HEK293 (cell line): Measurements from ENCODE around the gene TIMM10.

ENCODE experiments used
- CTCF ChIA-PET: fragments of 350-600 bp; formaldehyde crosslinking; extraction: SDS; loops from one replicate; lab custom pipeline; 2021; ENCODE audit warnings: antibody characterized with exemption; lab: Yijun Ruan, JAX
- POLR2A ChIA-PET: fragments of 300-600 bp; formaldehyde crosslinking; extraction: SDS; loops from one replicate; lab custom pipeline; 2020; ENCODE audit warnings: antibody characterized with exemption, inconsistent platforms; lab: Yijun Ruan, JAX
- H3K27ac ChIP-seq: fragments of 200-500 bp; sonication (Bioruptor generic); 2 replicates; pipeline ENCODE4 v1.5.1; 2014; ENCODE audit warnings: low read depth, low read length, control low read depth, inconsistent platforms; ENCODE audit errors: extremely low read depth
- H3K36me3 ChIP-seq, 2 experiments: fragments of 200-500 bp in 1 of 2; sonication (Bioruptor generic) in 1 of 2; 1 replicate in 1 of 2; 2 replicates in 1 of 2; pipeline ENCODE4 v1.5.1; 2014 to 2017; ENCODE audit warnings: inconsistent platforms in 2 of 2, low read length in 2 of 2; ENCODE audit not compliant: control insufficient read depth in 2 of 2, insufficient read depth in 1 of 2
- H3K4me1 ChIP-seq: fragments of 200-500 bp; sonication (Bioruptor generic); 2 replicates; pipeline ENCODE4 v1.5.1; 2014; ENCODE audit warnings: mild to moderate bottlenecking, low read length, inconsistent platforms; ENCODE audit not compliant: control insufficient read depth, insufficient read depth
- H3K4me3 ChIP-seq: 2 replicates; pipeline ENCODE4 v1.5.1; 2011; ENCODE audit warnings: low read depth, mild to moderate bottlenecking, control low read depth, low read length, moderate library complexity
- H3K9me3 ChIP-seq: fragments of 200-500 bp; sonication (Bioruptor generic); 2 replicates; pipeline ENCODE4 v1.5.1; 2014; ENCODE audit warnings: low read depth, low read length, inconsistent platforms; ENCODE audit not compliant: control insufficient read depth, insufficient read depth
- EGR2 ChIP-seq: fragments of 450-650 bp; formaldehyde crosslinking; IDR thresholded peaks from 2 replicates; pipeline ENCODE4 v1.5.1; 2016; ENCODE audit warnings: low read depth, missing biosample characterization, missing genetic modification characterization
- GLI4 ChIP-seq: fragments of 450-650 bp; formaldehyde crosslinking; IDR thresholded peaks from 2 replicates; pipeline ENCODE4 v1.5.1; 2016; ENCODE audit warnings: missing biosample characterization, missing genetic modification characterization
- MYNN ChIP-seq: fragments of 450-650 bp; formaldehyde crosslinking; IDR thresholded peaks from 2 replicates; pipeline ENCODE4 v1.5.1; 2016; ENCODE audit warnings: missing biosample characterization, missing genetic modification characterization, borderline replicate concordance
- PRDM1 ChIP-seq: fragments of 450-650 bp; formaldehyde crosslinking; IDR thresholded peaks from 2 replicates; pipeline ENCODE4; 2016; ENCODE audit warnings: missing biosample characterization, missing genetic modification characterization
- SP3 ChIP-seq: fragments of 450-650 bp; formaldehyde crosslinking; IDR thresholded peaks from 2 replicates; pipeline ENCODE4 v1.5.1; 2016; ENCODE audit warnings: missing biosample characterization, missing genetic modification characterization
- SP7 ChIP-seq: fragments of 450-650 bp; formaldehyde crosslinking; IDR thresholded peaks from 2 replicates; pipeline ENCODE4 v1.5.1; 2016; ENCODE audit warnings: missing biosample characterization, missing genetic modification characterization
- TCF7L2 ChIP-seq: IDR thresholded peaks from 2 replicates; pipeline ENCODE4 v1.6.1; 2011; ENCODE audit warnings: low read depth, mild to moderate bottlenecking, inconsistent platforms, low read length, moderate library complexity, borderline replicate concordance
- ZBTB20 ChIP-seq: fragments of 450-650 bp; formaldehyde crosslinking; IDR thresholded peaks from 2 replicates; pipeline ENCODE4 v1.5.1; 2016; ENCODE audit warnings: missing biosample characterization, missing genetic modification characterization
- ZBTB8A ChIP-seq: fragments of 450-650 bp; formaldehyde crosslinking; IDR thresholded peaks from 2 replicates; pipeline ENCODE4 v1.5.1; 2016; ENCODE audit warnings: missing biosample characterization, missing genetic modification characterization
- ZFP37 ChIP-seq: fragments of 450-650 bp; formaldehyde crosslinking; IDR thresholded peaks from 2 replicates; pipeline ENCODE4 v1.5.1; 2016; ENCODE audit warnings: missing biosample characterization, missing genetic modification characterization
- ZFP41 ChIP-seq: fragments of 450-650 bp; formaldehyde crosslinking; IDR thresholded peaks from 2 replicates; pipeline ENCODE4 v1.5.1; 2016; ENCODE audit warnings: missing biosample characterization, missing genetic modification characterization, borderline replicate concordance
- ZNF132 ChIP-seq: fragments of 450-650 bp; formaldehyde crosslinking; IDR thresholded peaks from 2 replicates; pipeline ENCODE4 v1.5.1; 2017; ENCODE audit warnings: missing biosample characterization, missing genetic modification characterization, borderline replicate concordance
- ZNF174 ChIP-seq: fragments of 450-650 bp; formaldehyde crosslinking; IDR thresholded peaks from 2 replicates; pipeline ENCODE4 v1.5.0; 2017; ENCODE audit warnings: missing biosample characterization, mild to moderate bottlenecking, missing genetic modification characterization
- ZNF239 ChIP-seq: fragments of 450-650 bp; formaldehyde crosslinking; IDR thresholded peaks from 2 replicates; pipeline ENCODE4 v1.5.1; 2016; ENCODE audit warnings: missing biosample characterization, missing genetic modification characterization
- ZNF248 ChIP-seq: fragments of 450-650 bp; formaldehyde crosslinking; IDR thresholded peaks from 2 replicates; pipeline ENCODE4 v1.5.1; 2017; ENCODE audit warnings: missing biosample characterization, missing genetic modification characterization
- ZNF266 ChIP-seq: fragments of 450-650 bp; formaldehyde crosslinking; IDR thresholded peaks from 2 replicates; pipeline ENCODE4 v1.5.1; 2016; ENCODE audit warnings: missing biosample characterization, missing genetic modification characterization, low read depth
- ZNF350 ChIP-seq: fragments of 450-650 bp; formaldehyde crosslinking; IDR thresholded peaks from 2 replicates; pipeline ENCODE4 v1.5.0; 2017; ENCODE audit warnings: missing biosample characterization, mild to moderate bottlenecking, missing genetic modification characterization
- ZNF366 ChIP-seq: fragments of 450-650 bp; formaldehyde crosslinking; conservative IDR thresholded peaks from 2 replicates; pipeline ENCODE4 v1.5.1; 2016; ENCODE audit warnings: missing biosample characterization, missing genetic modification characterization
- ZNF423 ChIP-seq: fragments of 450-650 bp; formaldehyde crosslinking; IDR thresholded peaks from 2 replicates; pipeline ENCODE4 v1.5.1; 2016; ENCODE audit warnings: missing biosample characterization, missing genetic modification characterization
- ZNF426 ChIP-seq: fragments of 450-650 bp; formaldehyde crosslinking; IDR thresholded peaks from 2 replicates; pipeline ENCODE4 v1.5.1; 2017; ENCODE audit warnings: missing biosample characterization, missing genetic modification characterization, mild to moderate bottlenecking, inconsistent platforms, moderate library complexity
- ZNF473 ChIP-seq: fragments of 450-650 bp; formaldehyde crosslinking; IDR thresholded peaks from 2 replicates; pipeline ENCODE4 v1.5.1; 2017; ENCODE audit warnings: missing biosample characterization, missing genetic modification characterization
- ZNF555 ChIP-seq: fragments of 450-650 bp; formaldehyde crosslinking; conservative IDR thresholded peaks from 2 replicates; pipeline ENCODE4 v1.5.1; 2017; ENCODE audit warnings: missing biosample characterization, mild to moderate bottlenecking, missing genetic modification characterization, inconsistent platforms
- ZNF561 ChIP-seq: fragments of 450-650 bp; IDR thresholded peaks from 2 replicates; pipeline ENCODE4 v1.5.1; 2018; ENCODE audit warnings: missing biosample characterization, missing genetic modification characterization, borderline replicate concordance
- ZNF701 ChIP-seq: fragments of 450-650 bp; formaldehyde crosslinking; IDR thresholded peaks from 2 replicates; pipeline ENCODE4 v1.5.1; 2016; ENCODE audit warnings: missing biosample characterization, missing genetic modification characterization
- ZNF768 ChIP-seq: fragments of 450-650 bp; formaldehyde crosslinking; IDR thresholded peaks from 2 replicates; pipeline ENCODE4 v1.5.1; 2018; ENCODE audit warnings: missing biosample characterization, mild to moderate bottlenecking, missing genetic modification characterization
- TF ChIP-seq, protein P1 (sequence below): fragments of 450-650 bp; formaldehyde crosslinking; IDR thresholded peaks from 2 replicates; pipeline ENCODE4 v1.5.1; 2016; ENCODE audit warnings: missing biosample characterization, missing genetic modification characterization
- TF ChIP-seq, protein P2 (sequence below): fragments of 450-650 bp; formaldehyde crosslinking; optimal IDR thresholded peaks from 2 replicates; pipeline ENCODE3; 2016; ENCODE audit warnings: missing biosample characterization, mild to moderate bottlenecking, missing genetic modification characterization
- TF ChIP-seq, protein P3 (sequence below): fragments of 450-650 bp; formaldehyde crosslinking; IDR thresholded peaks from 2 replicates; pipeline ENCODE4 v1.5.1; 2016; ENCODE audit warnings: missing biosample characterization, missing genetic modification characterization

Gene TIMM10

DNA sequence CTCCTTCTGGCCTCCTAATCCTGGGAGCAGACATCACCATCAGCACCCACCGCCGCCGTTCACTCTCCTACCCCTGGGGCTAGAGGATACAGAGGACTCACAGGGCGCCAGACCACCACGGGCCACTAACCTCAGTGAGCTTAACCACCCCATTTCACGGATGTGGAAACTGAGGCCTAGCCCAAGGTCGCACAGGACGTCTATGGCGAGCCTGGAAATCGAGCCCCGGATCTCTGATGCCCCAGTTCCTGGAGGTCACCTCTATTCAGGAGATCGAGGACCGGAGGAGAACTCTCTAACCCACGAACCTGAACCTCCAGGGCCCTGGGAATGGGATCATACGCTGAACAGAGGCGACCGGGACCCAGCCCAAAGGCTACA, 349 bp downstream of the TIMM10 start:
- CTCF ChIA-PET, result interaction anchor here (0.9 to 12.7 kb wide), 4 partner anchors 38 to 113 kb away, joined by 3 to 218 read pairs (median 124); partner anchors contain the start of gene RTN4RL2
- POLR2A ChIA-PET, result interaction anchor here (1.1 to 2.1 kb wide), 3 partner anchors 12 to 110 kb away, joined by 3 to 6 read pairs (median 3); partner anchors contain the start of gene RTN4RL2
- Histone ChIP-seq H3K4me1 (no peaks in the 10 kb centered on the region), H3K4me3 (peak overlapping the region; percentile 94), H3K36me3 (peaks cover 0 to 23% of the 10 kb centered on the region in 2 experiments; a peak in 1 of 3 replicates), H3K27ac (no peak overlapping the region), H3K9me3 (no peaks in the 10 kb centered on the region)
- no peak for TF ChIP-seq ZNF473
- no peak for TF ChIP-seq ZBTB8A (tag by site-specific recombination)
- no peak for TF ChIP-seq SP3 (tag by site-specific recombination)
- no peak for TF ChIP-seq ZNF366
- TF ChIP-seq, protein P1, sequence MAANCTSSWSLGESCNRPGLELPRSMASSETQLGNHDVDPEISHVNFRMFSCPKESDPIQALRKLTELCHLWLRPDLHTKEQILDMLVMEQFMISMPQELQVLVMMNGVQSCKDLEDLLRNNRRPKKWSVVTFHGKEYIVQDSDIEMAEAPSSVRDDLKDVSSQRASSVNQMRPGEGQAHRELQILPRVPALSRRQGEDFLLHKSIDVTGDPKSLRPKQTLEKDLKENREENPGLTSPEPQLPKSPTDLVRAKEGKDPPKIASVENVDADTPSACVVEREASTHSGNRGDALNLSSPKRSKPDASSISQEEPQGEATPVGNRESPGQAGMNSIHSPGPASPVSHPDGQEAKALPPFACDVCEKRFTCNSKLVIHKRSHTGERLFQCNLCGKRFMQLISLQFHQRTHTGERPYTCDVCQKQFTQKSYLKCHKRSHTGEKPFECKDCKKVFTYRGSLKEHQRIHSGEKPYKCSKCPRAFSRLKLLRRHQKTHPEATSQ, result peak; percentile 65; the same call in 1 of the 2 replicates
- TF ChIP-seq, protein P2, sequence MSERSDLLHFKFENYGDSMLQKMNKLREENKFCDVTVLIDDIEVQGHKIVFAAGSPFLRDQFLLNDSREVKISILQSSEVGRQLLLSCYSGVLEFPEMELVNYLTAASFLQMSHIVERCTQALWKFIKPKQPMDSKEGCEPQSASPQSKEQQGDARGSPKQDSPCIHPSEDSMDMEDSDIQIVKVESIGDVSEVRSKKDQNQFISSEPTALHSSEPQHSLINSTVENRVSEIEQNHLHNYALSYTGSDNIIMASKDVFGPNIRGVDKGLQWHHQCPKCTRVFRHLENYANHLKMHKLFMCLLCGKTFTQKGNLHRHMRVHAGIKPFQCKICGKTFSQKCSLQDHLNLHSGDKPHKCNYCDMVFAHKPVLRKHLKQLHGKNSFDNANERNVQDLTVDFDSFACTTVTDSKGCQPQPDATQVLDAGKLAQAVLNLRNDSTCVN (tag by site-specific recombination), result peak; percentile 10
- TF ChIP-seq ZBTB20, result peak; percentile 62
- TF ChIP-seq MYNN (tag by site-specific recombination), result no peak
- no peak for TF ChIP-seq TCF7L2
- no peak for TF ChIP-seq ZFP41
- TF ChIP-seq ZNF248 (tag by site-specific recombination), result no peak

DNA sequence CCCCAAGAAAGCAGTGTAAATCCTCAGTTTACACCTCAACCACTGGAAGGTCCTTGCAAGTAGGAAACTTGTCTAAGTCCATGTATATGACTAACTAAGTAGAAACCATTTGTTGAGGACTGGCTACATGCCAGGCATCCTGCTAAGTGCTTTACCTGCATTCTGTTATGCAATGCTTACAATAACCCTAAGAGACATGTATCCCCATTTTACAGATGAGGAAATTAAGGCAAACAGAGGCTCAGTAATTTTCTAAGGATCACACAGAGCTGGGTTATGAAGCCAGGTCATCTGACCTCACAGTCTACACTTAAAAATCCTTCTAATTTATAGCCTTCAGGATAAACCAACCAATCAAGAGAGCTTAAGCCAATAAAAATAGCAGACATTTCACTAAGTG, 1.5 kb downstream of the TIMM10 start:
- no peak for TF ChIP-seq PRDM1
- no peak for TF ChIP-seq GLI4
- TF ChIP-seq ZNF768, result no peak
- no peak for TF ChIP-seq ZNF174 (tag by site-specific recombination)
- no peak for TF ChIP-seq ZNF426 (tag by site-specific recombination)
- TF ChIP-seq ZNF701 (tag by site-specific recombination), result no peak
- TF ChIP-seq EGR2, result no peak
- TF ChIP-seq ZNF239 (tag by site-specific recombination), result no peak
- no peak for TF ChIP-seq ZNF266 (tag by site-specific recombination)
- no peak for TF ChIP-seq ZNF350 (tag by site-specific recombination)
- no peak for TF ChIP-seq ZNF423
- TF ChIP-seq ZNF132, result no peak
- TF ChIP-seq ZFP37 (tag by site-specific recombination), result no peak
- TF ChIP-seq, protein P3, sequence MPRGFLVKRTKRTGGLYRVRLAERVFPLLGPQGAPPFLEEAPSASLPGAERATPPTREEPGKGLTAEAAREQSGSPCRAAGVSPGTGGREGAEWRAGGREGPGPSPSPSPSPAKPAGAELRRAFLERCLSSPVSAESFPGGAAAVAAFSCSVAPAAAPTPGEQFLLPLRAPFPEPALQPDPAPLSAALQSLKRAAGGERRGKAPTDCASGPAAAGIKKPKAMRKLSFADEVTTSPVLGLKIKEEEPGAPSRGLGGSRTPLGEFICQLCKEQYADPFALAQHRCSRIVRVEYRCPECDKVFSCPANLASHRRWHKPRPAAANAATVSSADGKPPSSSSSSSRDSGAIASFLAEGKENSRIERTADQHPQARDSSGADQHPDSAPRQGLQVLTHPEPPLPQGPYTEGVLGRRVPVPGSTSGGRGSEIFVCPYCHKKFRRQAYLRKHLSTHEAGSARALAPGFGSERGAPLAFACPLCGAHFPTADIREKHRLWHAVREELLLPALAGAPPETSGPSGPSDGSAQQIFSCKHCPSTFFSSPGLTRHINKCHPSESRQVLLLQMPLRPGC (tag by site-specific recombination), result no peak
- TF ChIP-seq SP7 (tag by site-specific recombination), result no peak
- no peak for TF ChIP-seq ZNF555 (tag by site-specific recombination)
- no peak for TF ChIP-seq ZNF561 (tag by site-specific recombination)
- POLR2A ChIA-PET, result interaction anchor here (1.1 kb wide), 1 partner anchor 11 kb away, joined by 3 read pairs; no protein-coding TSS in a partner anchor
- H3K9me3 ChIP-seq, result no peaks in the 10 kb centered on the region
- H3K36me3 ChIP-seq, result peaks cover 0 to 30% of the 10 kb centered on the region in 2 experiments; a peak in 1 of 3 replicates
- CTCF ChIA-PET, result interaction anchor here (0.6 to 12.7 kb wide), 10 partner anchors 13 to 995 kb away, joined by 3 to 218 read pairs (median 11); partner anchors contain the start of genes RTN4RL2 and SLC43A1
- H3K4me3 ChIP-seq, result no peak overlapping the region
- H3K4me1 ChIP-seq, result no peaks in the 10 kb centered on the region
- H3K27ac ChIP-seq, result no peak overlapping the region
